ENCODE data around the gene SCARB1.

SCARB1 gene

GRCh38 chr12:124878795-124879516, 15.3 kb upstream of the SCARB1 start:
- TF ChIP-seq CTCF (conservative IDR thresholded peaks at IDR 0.05; ENCODE audit: low read depth, low read length), result no peak
- DNase-seq (ENCODE audit: low read depth), result no peak
- no peak overlapping the region for H3K4me3 ChIP-seq (ENCODE audit: low read depth, low read length)

GRCh38 chr12:124877423-124877822, 13.8 kb upstream of the SCARB1 start:
- no peak for TF ChIP-seq CTCF (conservative IDR thresholded peaks at IDR 0.05; ENCODE audit: low read depth, low read length)
- no peak for DNase-seq (ENCODE audit: low read depth)
- no peak overlapping the region for H3K4me3 ChIP-seq (ENCODE audit: low read depth, low read length)

GRCh38 chr12:124876171-124876570, 12.5 kb upstream of the SCARB1 start:
- H3K4me3 ChIP-seq (ENCODE audit: low read depth, low read length), result no peak overlapping the region
- no peak for TF ChIP-seq CTCF (conservative IDR thresholded peaks at IDR 0.05; ENCODE audit: low read depth, low read length)
- DNase-seq (ENCODE audit: low read depth), result no peak

- no peak for DNase-seq (ENCODE audit: low read depth)
- H3K4me3 ChIP-seq (ENCODE audit: low read depth, low read length), result no peak overlapping the region
These were observed 12.1 kb upstream of the SCARB1 start for GRCh38 chr12:124875803-124876132.

GRCh38 chr12:124874988-124875802, 11.5 kb upstream of the SCARB1 start:
- DNase-seq (ENCODE audit: low read depth), result no peak
- no peak overlapping the region for H3K4me3 ChIP-seq (ENCODE audit: low read depth, low read length)

More at GRCh38 chr12:124875803-124876132, 12.1 kb upstream of the SCARB1 start:
- TF ChIP-seq CTCF (conservative IDR thresholded peaks at IDR 0.05; ENCODE audit: low read depth, low read length), result no peak

GRCh38 chr12:124874188-124874587, 10.5 kb upstream of the SCARB1 start:
- no peak for TF ChIP-seq CTCF (conservative IDR thresholded peaks at IDR 0.05; ENCODE audit: low read depth, low read length)
- H3K4me3 ChIP-seq (ENCODE audit: low read depth, low read length), result no peak overlapping the region

More at GRCh38 chr12:124874988-124875802, 11.5 kb upstream of the SCARB1 start:
- no peak for TF ChIP-seq CTCF (conservative IDR thresholded peaks at IDR 0.05; ENCODE audit: low read depth, low read length)

More at GRCh38 chr12:124874188-124874587, 10.5 kb upstream of the SCARB1 start:
- no peak for DNase-seq (ENCODE audit: low read depth)
